ENCODE measurements around the gene TUG1. TPM values are rescaled to one million over a fixed set of nuclear protein-coding genes. Genes with fewer than 3 reads are reported as not detected.

TUG1 gene
- polyA plus RNA-seq, 1 of the 3 experiments (the other 2 are of a cell fraction) = 46.8 TPM

DNA sequence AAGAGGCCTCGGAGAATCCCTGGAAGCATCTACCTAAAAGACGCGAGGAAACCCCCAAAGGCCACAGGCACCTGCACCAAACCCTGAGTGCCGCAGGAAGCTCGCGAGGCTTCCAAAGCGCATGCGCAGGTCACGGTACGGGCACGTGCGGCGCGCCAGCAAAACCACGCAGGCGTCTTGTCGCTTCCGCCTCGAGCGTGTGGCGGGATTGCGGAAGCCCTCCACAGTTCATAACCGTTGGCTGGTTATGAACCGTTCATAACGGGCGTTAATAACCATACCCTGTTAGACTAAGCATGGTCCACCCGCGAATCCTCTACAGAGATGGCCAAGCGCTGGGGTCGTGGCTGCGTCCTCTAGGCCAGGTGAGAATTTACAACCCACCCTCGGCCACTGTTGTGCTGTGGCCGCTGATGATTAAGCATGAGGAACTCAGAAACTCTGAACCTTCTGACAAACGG is 46.9 kb upstream of the TUG1 start:
- no peaks in the 10 kb centered on the region for H3K9me3 ChIP-seq
- H3K79me2 ChIP-seq (ENCODE audit: insufficient read depth) = no peaks in the 10 kb centered on the region
- H3K27me3 ChIP-seq (ENCODE audit: insufficient read depth) = no peaks in the 10 kb centered on the region
- WGBS (ENCODE audit: low lambda C conversion rate) = 39% methylated on average over 7 of the region's 34 CpGs
- peaks cover 9 to 12% of the 10 kb centered on the region in 2 experiments for H3K36me3 ChIP-seq (replicated peaks in 1 of 2; ENCODE audit: control insufficient read depth in 1 of 2, insufficient read depth in 2 of 2, low read length in 1 of 2)
- peak; percentile 70 for DNase-seq
- ChIA-PET CTCF (interaction anchor here (0.6 to 8.7 kb wide), 15 partner anchors 8 to 288 kb away, joined by 3 to 170 read pairs (median 5); partner anchors contain the start of gene SLC35E4), POLR2A (interaction anchor here (0.7 to 1.9 kb wide), 2 partner anchors 163 to 288 kb away, joined by 3 to 6 read pairs; no protein-coding TSS in a partner anchor)
- H2AFZ ChIP-seq (ENCODE audit: low read depth) = 0 out of 2 replicates have a peak overlapping the region, but pooled peaks have one; percentile 59
- H3F3A ChIP-seq (replicated peaks; ENCODE audit: insufficient read depth) = no peaks in the 10 kb centered on the region
- no peaks in the 10 kb centered on the region for H3K9me2 ChIP-seq
- H3K4me3 ChIP-seq (ENCODE audit: low read depth in 2 of 2, low read length in 1 of 2) = peak overlapping the region in 1 of 2 experiments; percentile 18; a peak in 2 of 4 replicates
- no peak overlapping the region for H3K9ac ChIP-seq
- H3K27ac ChIP-seq (ENCODE audit: low read depth in 2 of 2, low read length in 1 of 2) = no peak overlapping the region
- TF ChIP-seq POLR2AphosphoS5 (IDR thresholded peaks at IDR 0.05; ENCODE audit: low read depth, low read length) = no peak
- TF ChIP-seq, protein P1, sequence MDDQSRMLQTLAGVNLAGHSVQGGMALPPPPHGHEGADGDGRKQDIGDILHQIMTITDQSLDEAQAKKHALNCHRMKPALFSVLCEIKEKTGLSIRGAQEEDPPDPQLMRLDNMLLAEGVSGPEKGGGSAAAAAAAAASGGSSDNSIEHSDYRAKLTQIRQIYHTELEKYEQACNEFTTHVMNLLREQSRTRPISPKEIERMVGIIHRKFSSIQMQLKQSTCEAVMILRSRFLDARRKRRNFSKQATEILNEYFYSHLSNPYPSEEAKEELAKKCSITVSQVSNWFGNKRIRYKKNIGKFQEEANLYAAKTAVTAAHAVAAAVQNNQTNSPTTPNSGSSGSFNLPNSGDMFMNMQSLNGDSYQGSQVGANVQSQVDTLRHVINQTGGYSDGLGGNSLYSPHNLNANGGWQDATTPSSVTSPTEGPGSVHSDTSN (IDR thresholded peaks at IDR 0.05) = no peak
- TF ChIP-seq NRF1 (IDR thresholded peaks at IDR 0.05; ENCODE audit: low read depth, low read length) = peak; percentile 58; the same call in 1 of the 2 replicates
- no peak for TF ChIP-seq EZH2phosphoT487 (IDR thresholded peaks at IDR 0.05; ENCODE audit: borderline replicate concordance, low read depth)
- no peak for TF ChIP-seq TCF12 (IDR thresholded peaks at IDR 0.05)
- peak; percentile 33 for TF ChIP-seq CHD2 (IDR thresholded peaks at IDR 0.05; ENCODE audit: low read length, partially characterized antibody)
- peak overlapping the region; percentile 66 for H3K4me2 ChIP-seq
- H3K4me1 ChIP-seq (ENCODE audit: control insufficient read depth in 1 of 2, insufficient read depth in 2 of 2, low read depth in 1 of 2, low read length in 1 of 2) = peaks cover 0 to 10% of the 10 kb centered on the region in 2 experiments; a peak in 1 of 4 replicates
- H4K20me1 ChIP-seq (ENCODE audit: insufficient read depth) = no peaks in the 10 kb centered on the region

DNA sequence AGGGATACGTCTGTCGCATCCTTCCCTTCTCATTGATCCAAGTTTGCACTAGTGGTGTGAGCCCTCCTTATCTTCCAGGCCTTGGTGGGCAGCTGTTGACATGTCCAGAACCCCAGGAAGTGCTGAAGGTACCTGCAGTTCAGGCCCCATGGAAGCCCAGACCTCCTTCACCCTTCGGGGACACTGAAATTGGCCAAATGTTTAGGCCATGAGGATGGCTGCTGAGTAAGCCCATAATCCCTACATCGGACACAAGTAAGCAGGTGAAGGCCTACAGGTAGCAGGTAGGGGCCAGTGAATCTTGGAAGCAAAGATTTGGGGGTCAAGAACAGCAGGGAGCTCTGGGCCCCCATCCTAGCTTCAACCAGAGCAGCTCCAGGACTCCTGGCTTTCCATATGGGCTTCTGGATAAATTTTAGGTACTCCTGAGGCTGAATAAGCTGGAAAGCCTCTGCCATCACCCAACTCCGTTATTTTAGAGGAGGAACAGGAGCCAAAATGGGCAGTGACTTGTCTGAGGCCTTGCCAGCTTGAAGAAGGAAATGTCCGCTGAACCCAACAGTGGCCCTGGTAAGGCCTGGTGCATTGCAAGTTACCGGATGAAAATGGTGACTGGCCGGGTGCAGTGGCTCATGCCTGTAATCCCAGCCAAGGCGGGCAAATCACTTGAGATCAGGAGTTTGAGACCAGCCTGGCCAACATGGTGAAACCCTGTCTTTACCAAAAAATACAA is 45.7 kb upstream of the TUG1 start:
- no peaks in the 10 kb centered on the region for H3K79me2 ChIP-seq (ENCODE audit: insufficient read depth)
- H3K27ac ChIP-seq (ENCODE audit: low read depth in 2 of 2, low read length in 1 of 2) = no peak overlapping the region
- no peak overlapping the region for H2AFZ ChIP-seq (ENCODE audit: low read depth)
- no peaks in the 10 kb centered on the region for H3K9me3 ChIP-seq
- ChIA-PET POLR2A (no interaction called here), CTCF (interaction anchor here (0.8 to 8.7 kb wide), 6 partner anchors 46 to 289 kb away, joined by 3 to 170 read pairs (median 14); partner anchors contain the start of gene SLC35E4)
- no peak overlapping the region for H3K9ac ChIP-seq
- peaks cover 9 to 24% of the 10 kb centered on the region in 2 experiments for H3K36me3 ChIP-seq (replicated peaks in 1 of 2; ENCODE audit: control insufficient read depth in 1 of 2, insufficient read depth in 2 of 2, low read length in 1 of 2)
- H3K4me3 ChIP-seq (ENCODE audit: low read depth in 2 of 2, low read length in 1 of 2) = no peak overlapping the region
- H4K20me1 ChIP-seq (ENCODE audit: insufficient read depth) = no peaks in the 10 kb centered on the region
- H3F3A ChIP-seq (replicated peaks; ENCODE audit: insufficient read depth) = no peaks in the 10 kb centered on the region
- 99% methylated on average over 6 of the region's 9 CpGs for WGBS (ENCODE audit: low lambda C conversion rate)
- no peaks in the 10 kb centered on the region for H3K27me3 ChIP-seq (ENCODE audit: insufficient read depth)
- no peaks in the 10 kb centered on the region for H3K9me2 ChIP-seq
- H3K4me1 ChIP-seq (ENCODE audit: control insufficient read depth in 1 of 2, insufficient read depth in 2 of 2, low read depth in 1 of 2, low read length in 1 of 2) = peaks cover 0 to 10% of the 10 kb centered on the region in 2 experiments; a peak in 1 of 4 replicates
- H3K4me2 ChIP-seq = no peak overlapping the region
- TF ChIP-seq SMC3 (IDR thresholded peaks at IDR 0.05; ENCODE audit: low read depth, low read length) = no peak
- TF ChIP-seq NFIC (IDR thresholded peaks at IDR 0.05; ENCODE audit: borderline replicate concordance) = no peak
- TF ChIP-seq FOSL2 (IDR thresholded peaks at IDR 0.05; ENCODE audit: borderline replicate concordance, low read depth) = no peak
- TF ChIP-seq, protein P2, sequence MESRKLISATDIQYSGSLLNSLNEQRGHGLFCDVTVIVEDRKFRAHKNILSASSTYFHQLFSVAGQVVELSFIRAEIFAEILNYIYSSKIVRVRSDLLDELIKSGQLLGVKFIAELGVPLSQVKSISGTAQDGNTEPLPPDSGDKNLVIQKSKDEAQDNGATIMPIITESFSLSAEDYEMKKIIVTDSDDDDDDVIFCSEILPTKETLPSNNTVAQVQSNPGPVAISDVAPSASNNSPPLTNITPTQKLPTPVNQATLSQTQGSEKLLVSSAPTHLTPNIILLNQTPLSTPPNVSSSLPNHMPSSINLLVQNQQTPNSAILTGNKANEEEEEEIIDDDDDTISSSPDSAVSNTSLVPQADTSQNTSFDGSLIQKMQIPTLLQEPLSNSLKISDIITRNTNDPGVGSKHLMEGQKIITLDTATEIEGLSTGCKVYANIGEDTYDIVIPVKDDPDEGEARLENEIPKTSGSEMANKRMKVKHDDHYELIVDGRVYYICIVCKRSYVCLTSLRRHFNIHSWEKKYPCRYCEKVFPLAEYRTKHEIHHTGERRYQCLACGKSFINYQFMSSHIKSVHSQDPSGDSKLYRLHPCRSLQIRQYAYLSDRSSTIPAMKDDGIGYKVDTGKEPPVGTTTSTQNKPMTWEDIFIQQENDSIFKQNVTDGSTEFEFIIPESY (IDR thresholded peaks at IDR 0.05; ENCODE audit: borderline replicate concordance, low read depth) = no peak
- TF ChIP-seq RFX5 (IDR thresholded peaks at IDR 0.05; ENCODE audit: low read length) = no peak
- TF ChIP-seq GABPA (IDR thresholded peaks at IDR 0.05; ENCODE audit: low read depth) = no peak
- TF ChIP-seq TCF12 (IDR thresholded peaks at IDR 0.05) = no peak
- TF ChIP-seq TAF1 (IDR thresholded peaks at IDR 0.05; ENCODE audit: borderline replicate concordance, low read depth, low read length) = no peak
- no peak for TF ChIP-seq NRF1 (IDR thresholded peaks at IDR 0.05; ENCODE audit: low read depth, low read length)
- no peak for TF ChIP-seq POLR2AphosphoS5 (IDR thresholded peaks at IDR 0.05; ENCODE audit: low read depth, low read length)
- no peak for DNase-seq
